HCT116 (cell line): ENCODE results near the gene PRKG1.

Source experiments
- CBX3 ChIP-seq: IDR thresholded peaks from 2 replicates; pipeline ENCODE4 v1.6.1; 2012; ENCODE audit warnings: low read depth
- POLR2A ChIP-seq: IDR thresholded peaks from 2 replicates; pipeline ENCODE4 v1.7.0; 2011; ENCODE audit warnings: borderline replicate concordance; ENCODE audit not compliant: insufficient read depth, insufficient read length; ENCODE audit errors: extremely low read depth
- SIN3A ChIP-seq: IDR thresholded peaks from 2 replicates; pipeline ENCODE4 v1.6.1; 2012; ENCODE audit warnings: low read depth
- YY1 ChIP-seq: IDR thresholded peaks from 2 replicates; pipeline ENCODE4 v1.6.1; 2011; ENCODE audit warnings: low read length, low read depth, moderate library complexity, mild to moderate bottlenecking; ENCODE audit not compliant: insufficient replicate concordance; ENCODE audit errors: extremely low read depth

GRCh38 chr10:51291961-51292360, 217.7 kb downstream of the PRKG1 start:
- no peak for TF ChIP-seq YY1
- no peak for TF ChIP-seq POLR2A
- TF ChIP-seq SIN3A: no peak
- no peak for TF ChIP-seq CBX3
